HG02840 (cell line): ENCODE results near the gene OR2L5.

Experiments
- ATAC-seq: cut with Tn5 transposase; IDR thresholded peaks from one replicate; pipeline ENCODE4 v1.9.1; 2021; ENCODE audit warnings: mild to moderate bottlenecking, moderate library complexity, moderate number of reproducible peaks; ENCODE audit not compliant: unreplicated experiment, low FRiP score

Gene OR2L5

GRCh38 chr1:248013229-248013710 lies at the start of gene OR2L5:
OR2L5 (plus strand) TSS chr1:248013660; CDS start chr1:248021948, 8,288 bp downstream.
- ATAC-seq = no peak

GRCh38 chr1:247964933-247965332 lies 48.5 kb upstream of the OR2L5 start, which contains the start of gene OR2AK2:
OR2AK2 (plus strand) TSS chr1:247965233; CDS start chr1:247965377, 144 bp downstream.
- no peak for ATAC-seq

DNA sequence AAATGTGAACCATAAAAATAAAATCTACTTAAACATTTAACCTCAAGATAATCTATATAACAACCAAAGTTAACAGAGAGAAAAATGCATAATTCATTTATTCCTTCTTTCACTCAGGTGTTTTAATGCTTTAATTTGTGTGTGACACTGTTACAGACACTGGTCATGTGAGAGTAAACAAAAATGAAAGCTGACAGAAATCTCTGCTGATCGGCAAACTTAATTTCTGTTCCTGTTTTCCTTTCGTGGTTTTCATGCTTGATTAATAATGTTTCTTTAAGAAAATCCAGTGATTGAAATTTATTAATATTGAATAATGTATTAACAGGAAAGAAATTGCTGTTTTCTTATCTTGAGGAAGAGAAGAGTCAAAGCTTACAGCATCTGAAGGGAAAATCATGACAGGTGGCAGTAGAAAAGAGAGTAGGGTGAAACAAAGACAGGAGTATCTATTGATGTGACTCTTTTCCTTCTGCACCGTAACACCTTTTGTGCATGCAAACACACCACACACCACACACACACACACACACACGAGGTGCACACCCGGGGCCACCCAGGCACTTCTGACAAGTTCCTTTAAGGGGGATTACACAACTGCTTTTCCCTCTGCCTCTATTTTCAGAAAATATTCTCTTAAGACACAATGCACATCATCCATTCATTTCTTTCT lies 46.8 kb upstream of the OR2L5 start:
- no peak for ATAC-seq

GRCh38 chr1:247992986-247993385 lies 20.5 kb upstream of the OR2L5 start:
- ATAC-seq = no peak

DNA sequence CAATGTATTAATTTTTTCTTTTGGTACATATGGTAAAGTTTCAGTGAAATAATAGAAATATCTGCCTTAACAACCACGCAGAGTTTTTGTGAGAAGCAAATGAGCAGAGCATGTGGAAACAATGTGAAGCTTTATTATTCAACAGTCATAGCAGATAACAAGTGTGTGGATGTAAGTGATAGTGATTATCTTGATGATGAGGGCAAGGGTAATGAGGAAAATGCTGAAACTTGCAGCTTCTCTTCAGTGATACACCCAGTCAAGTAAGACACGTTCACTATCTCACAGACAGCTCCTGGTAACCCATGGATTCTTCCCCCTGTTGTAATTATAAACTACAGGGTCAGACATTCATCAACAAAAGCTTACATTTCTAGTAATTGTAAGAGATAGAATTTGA lies 14.6 kb upstream of the OR2L5 start:
- ATAC-seq = no peak

DNA sequence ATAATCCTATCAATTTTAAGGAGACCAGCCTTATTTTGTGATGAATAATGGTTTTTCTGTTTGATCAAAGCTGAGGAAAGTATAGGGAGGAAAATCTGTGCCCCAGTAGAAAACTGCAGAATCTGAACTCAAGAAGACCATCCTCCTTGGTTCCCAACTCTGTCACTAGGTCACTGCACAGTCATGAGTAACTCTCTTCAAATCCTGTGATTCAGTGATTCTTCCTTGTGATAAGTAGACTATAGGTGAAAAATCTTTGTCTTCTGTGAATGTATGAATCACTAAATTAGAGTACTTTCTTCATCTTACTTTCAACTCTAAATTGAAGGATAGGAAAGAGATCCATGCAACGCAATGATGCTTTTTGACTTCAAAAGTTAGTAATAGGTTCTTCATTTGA lies 13.3 kb upstream of the OR2L5 start:
- no peak for ATAC-seq

- no peak for ATAC-seq
Measured at GRCh38 chr1:248007778-248008177, 5.7 kb upstream of the OR2L5 start.

GRCh38 chr1:248009681-248010080 lies 3.8 kb upstream of the OR2L5 start:
- no peak for ATAC-seq

- ATAC-seq = no peak
Measured at GRCh38 chr1:248015803-248016202, 2.3 kb downstream of the OR2L5 start.

- ATAC-seq = no peak
Measured at GRCh38 chr1:248029770-248030169, 16.3 kb downstream of the OR2L5 start, which contains the start of gene OR2L2. OR2L2 (plus strand) TSS chr1:248030070; CDS start chr1:248038268, 8,198 bp downstream.

GRCh38 chr1:248045209-248045608 lies 31.7 kb downstream of the OR2L5 start:
- ATAC-seq = no peak

GRCh38 chr1:248046536-248046935 lies 33.1 kb downstream of the OR2L5 start, which contains the start of gene OR2L3:
OR2L3 (plus strand) TSS chr1:248046836; CDS start chr1:248060682, 13,846 bp downstream.
- ATAC-seq = no peak

GRCh38 chr1:248047008-248047407 lies 33.5 kb downstream of the OR2L5 start:
- no peak for ATAC-seq

GRCh38 chr1:248054671-248055070 lies 41.2 kb downstream of the OR2L5 start:
- ATAC-seq = no peak

- ATAC-seq = no peak
Measured at GRCh38 chr1:248055261-248055660, 41.8 kb downstream of the OR2L5 start.

DNA sequence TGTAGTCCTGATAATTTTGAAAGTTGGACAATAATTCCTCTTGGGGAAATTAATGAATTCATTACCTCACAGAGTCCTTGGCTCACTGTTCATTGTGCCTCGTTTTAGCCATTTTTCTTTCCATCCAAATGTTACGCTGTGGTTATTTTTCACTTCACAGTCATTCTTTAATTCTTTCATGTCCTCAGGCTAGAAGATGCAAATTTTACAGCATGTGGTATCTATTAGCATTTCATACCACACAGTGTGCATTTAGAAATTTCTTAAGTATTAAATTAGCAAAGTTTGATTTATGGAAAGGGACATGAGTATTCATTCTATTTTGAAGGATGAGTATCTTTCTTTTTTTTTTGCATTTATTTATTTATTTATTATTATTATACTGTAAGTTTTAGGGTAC lies 51.6 kb downstream of the OR2L5 start:
- no peak for ATAC-seq

DNA sequence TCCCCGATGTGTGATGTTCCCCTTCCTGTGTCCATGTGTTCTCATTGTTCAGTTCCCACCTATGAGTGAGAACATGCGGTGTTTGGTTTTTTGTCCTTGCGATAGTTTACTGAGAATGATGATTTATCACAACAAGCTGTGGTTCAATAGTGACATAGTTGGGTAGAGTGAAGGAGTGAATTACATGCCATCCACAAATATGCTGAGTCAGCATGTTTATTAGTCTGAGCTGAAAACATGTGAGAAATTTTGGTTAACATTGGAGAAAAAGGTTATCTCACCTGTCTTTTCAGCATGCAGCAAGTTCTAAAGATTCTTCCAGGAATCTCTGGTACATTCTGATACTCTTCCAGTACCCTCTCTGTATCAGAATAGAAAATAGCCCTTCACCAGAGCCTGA lies 52.1 kb downstream of the OR2L5 start:
- ATAC-seq = no peak
